Measurements from ENCODE around the gene TMEM154.

TMEM154 gene

DNA sequence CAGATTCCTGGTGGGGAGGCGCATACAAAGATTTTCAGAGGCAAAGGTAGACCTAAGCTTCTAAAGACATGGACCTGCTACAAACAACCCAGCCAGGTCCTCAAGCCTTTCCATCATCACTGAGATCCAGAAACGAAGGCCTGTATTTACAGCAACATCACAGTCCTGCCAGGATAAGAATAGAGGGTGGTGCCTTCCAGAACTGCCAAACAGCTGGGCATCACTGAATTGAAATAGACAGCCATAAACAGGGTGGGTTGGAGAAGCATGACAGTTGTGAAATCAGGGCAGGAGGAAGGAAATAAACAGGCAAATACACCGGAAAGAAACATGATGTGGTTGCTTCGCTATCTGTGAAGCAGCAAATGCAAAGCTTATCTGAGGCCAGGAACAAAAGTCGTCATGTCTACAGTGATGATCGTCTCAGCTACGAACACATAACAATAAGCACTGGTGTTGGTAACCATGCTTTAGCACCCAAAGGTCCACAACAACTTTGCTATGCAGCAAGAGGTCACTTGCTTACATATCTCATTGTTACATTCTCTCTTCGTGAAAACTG is 6.7 kb upstream of the TMEM154 start:
- no peak overlapping the region for H3K4me3 ChIP-seq (ENCODE audit: low read length)
- no peak for TF ChIP-seq ZNF274 (IDR thresholded peaks at IDR 0.05; ENCODE audit: low read depth, low read length)

DNA sequence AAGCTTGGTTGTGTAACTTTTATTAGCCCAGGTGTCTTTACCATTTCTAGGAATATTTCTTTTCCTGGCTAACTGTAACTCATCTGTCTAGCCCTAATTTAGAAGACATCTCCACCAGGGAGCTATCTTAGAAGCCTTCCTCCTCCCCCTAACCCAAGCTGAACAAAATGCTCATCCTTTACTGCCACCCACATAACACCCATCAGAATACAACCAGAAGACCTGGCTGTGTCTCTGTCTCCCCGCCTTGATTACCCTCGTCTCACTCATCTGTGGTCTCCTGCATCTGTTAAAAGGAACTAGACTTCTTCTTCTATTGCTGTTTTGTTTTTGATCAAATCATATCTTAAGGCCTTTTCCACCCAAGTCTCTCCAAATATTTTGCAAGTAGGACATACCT is 4.8 kb upstream of the TMEM154 start:
- TF ChIP-seq ZNF274 (IDR thresholded peaks at IDR 0.05; ENCODE audit: low read depth, low read length) = no peak
- H3K4me3 ChIP-seq (ENCODE audit: low read length) = no peak overlapping the region

DNA sequence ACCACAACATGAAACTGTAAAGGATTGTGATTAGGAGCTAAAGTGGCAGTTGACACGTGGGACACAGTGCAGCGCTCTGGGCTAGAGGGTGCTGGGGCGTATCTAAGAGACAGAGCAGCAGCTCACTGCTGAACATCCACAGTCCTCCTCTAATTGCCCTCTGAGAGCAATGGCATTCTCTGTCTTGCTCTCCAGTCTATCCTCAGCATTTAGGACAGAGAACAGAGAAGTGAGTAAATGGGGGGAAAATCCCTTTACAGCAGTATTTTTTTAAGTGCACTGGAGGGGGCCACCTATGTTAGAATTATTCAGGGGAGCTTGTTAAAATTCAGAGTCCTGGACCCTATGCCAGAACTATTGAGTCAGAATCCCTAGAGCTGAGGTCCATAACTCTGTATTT is 4.2 kb upstream of the TMEM154 start:
- TF ChIP-seq ZNF274 (IDR thresholded peaks at IDR 0.05; ENCODE audit: low read depth, low read length) = no peak
- H3K4me3 ChIP-seq (ENCODE audit: low read length) = no peak overlapping the region

DNA sequence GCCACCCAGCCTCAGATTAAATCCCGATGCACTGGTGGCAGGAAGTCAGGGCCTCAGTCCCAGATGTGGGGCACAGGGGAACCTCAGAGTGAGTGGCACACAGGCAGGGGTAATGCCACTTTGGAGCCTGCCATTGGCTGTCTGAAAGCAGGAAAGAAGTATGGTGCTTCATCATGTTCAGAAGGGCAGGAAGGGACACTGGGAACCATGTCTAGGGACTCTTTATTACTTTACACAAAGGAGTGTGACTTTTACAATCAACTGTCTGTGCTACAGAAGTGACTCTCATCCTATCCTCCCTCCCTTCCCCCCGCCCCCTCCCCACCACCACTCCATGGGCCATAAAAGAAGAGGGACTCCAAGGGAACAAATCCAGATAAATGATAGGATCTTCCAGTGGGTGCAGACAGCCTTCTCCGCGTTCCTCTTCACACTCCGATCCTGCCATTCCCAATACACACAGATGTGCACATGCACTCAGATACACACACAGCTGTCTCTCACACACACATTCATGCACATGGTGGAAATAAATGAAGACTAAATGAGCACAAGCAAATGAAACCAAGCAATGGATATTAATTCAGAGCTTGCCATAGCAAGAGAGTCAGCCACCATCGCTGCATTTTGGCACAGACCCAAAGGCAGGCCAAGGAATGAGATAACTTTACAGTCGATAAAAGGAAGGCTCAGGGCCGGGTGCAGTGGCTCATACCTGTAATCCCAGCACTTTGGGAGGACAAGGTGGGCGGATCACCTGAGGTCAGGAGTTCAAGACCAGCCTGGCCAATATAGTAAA is 2.5 kb upstream of the TMEM154 start:
- TF ChIP-seq ZNF274 (IDR thresholded peaks at IDR 0.05; ENCODE audit: low read depth, low read length) = no peak
- no peak overlapping the region for H3K4me3 ChIP-seq (ENCODE audit: low read length)

DNA sequence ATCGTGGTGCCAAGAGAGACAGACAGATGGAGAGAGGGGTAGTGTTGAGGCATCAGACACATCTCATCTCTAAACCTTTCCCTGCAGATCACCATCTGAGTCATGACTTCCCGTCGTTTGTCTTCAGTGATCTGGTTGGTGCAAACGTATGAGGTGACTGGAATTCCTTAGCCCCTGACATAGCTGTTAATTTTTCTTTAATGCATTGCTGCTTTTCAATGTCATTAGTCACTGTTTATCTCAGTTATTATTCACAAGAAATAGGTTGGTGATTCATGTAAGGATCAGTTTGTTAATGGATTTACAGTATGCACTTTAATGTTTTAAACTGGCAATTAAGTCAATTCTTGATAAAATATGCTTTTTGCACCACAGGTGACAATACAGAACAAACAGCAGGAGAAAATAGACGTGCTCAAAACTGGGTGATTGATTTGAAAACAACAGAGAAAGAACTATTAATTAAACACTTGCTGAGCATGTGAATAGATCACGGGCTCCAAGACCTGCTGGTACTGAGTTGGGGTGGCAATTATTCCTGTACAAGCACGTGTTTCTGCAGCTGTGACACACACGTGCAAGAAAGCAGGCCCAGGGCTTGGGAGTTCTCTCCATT is 1.3 kb upstream of the TMEM154 start:
- TF ChIP-seq ZNF274 (IDR thresholded peaks at IDR 0.05; ENCODE audit: low read depth, low read length) = no peak
- H3K4me3 ChIP-seq (ENCODE audit: low read length) = no peak overlapping the region

DNA sequence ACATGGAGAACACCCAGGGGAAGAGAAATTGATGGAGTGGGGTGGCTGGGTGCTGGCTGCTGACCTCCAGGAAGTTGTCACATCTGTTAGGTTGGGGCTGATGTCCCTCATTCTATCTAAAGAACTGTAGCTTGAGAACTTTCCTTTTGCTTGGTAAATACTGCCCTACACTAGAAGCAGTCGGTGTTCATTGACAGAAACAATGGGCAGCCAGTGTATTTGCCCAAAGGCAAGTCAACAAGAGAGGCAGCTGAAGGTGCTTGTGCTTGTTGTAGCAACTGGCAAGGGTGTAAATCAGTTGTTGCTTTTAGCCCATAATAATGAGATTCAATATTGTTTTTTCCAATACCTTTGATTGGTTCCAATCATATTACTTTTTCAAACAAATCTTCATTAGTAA is 956 bp downstream of the TMEM154 start:
- no peak for TF ChIP-seq ZNF274 (IDR thresholded peaks at IDR 0.05; ENCODE audit: low read depth, low read length)
- H3K4me3 ChIP-seq (ENCODE audit: low read length) = peak overlapping the region; percentile 52

DNA sequence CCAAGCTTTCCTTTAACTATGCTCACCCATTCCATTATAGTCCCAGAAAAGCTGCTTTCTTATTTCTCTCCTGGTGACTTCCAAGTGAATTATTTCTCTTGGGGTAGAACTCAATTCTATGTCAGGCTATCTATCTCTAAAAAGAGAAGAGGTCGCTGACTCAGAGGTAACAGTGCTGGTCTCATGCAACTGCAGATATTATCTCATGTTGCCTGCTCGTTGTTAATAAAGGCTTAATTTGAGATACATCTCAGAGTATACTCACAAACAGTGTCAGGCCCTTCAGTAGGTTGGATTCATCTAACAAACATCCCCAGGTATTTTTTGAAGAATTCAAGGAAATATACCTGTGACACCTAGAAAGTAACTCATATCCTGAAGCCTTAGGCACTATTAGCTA is 2.7 kb downstream of the TMEM154 start:
- no peak overlapping the region for H3K4me3 ChIP-seq (ENCODE audit: low read length)
- TF ChIP-seq ZNF274 (IDR thresholded peaks at IDR 0.05; ENCODE audit: low read depth, low read length) = no peak

DNA sequence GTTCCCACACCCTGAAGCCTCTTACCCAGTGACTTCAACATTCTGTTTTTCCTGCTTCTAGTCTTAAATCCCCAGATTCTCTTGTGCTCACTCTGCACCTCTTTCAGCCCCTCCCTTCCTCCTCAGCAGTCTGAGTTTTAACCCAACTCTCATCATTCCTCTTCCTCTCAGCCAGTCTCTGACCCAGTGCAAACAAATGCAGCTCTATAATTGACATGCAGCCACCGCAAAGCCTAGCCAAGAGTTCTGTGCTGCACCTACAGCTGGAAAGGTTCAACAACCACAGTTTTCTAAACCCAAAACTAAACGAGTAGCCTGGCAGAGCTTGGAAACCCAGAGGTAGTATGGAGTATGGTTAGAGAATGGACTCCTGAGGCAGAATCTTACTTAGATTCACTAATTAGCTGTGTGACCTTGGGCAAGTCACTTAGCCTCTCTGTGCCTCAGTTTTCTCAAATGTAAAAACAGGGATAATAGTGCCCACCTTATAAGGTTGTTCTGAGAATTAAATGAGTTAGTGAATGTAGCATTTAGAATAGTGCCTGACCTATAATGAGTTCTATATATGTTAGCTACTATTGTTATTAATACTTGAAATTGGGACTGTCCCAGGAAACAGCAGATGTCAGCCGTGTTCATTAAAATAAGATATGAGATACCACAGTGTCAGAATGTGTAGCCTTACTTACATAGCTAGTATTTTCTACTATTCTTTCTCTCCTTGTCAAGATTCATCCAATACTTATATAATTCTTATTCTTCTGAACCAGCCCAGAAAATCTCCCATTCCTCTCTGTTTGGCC is 3.5 kb downstream of the TMEM154 start:
- no peak overlapping the region for H3K4me3 ChIP-seq (ENCODE audit: low read length)
- TF ChIP-seq ZNF274 (IDR thresholded peaks at IDR 0.05; ENCODE audit: low read depth, low read length) = no peak

DNA sequence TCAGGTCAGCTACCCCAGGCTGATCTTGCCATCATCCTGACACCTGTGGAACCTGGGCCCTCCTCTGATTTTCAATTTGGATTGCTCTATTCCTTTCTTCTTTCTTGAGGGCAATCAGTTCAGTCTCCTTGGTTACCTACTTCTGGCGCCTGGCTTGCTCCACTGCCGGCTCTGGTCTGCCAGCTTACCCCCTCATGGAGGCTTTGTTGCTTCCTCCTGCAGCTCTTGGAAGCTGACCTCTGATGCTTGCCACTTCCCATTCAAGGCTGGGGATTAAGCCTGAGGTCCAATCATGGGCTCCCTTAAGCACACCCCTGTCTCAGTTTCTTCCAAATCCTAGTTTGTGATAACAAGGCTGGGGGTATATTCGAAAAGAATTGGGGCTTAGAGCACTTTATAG is 5.4 kb downstream of the TMEM154 start:
- no peak overlapping the region for H3K4me3 ChIP-seq (ENCODE audit: low read length)
- no peak for TF ChIP-seq ZNF274 (IDR thresholded peaks at IDR 0.05; ENCODE audit: low read depth, low read length)

DNA sequence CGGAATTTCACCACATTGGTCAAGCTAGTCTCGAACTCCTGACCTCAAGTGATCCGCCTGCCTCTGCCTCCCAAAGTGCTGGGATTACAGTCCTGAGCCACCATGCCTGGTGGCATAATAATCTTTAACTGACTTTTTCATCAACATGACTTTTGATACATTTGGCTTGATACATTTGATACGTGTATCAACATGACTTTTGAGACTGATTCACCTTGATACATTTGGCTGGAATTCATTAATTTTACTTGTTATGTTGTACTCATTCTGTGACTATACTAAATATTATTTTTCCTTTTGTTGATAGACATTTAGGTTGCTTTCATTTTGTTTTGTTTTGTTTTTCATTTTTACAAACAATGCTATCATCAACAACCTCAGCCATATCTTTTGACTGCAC is 6.3 kb downstream of the TMEM154 start:
- no peak overlapping the region for H3K4me3 ChIP-seq (ENCODE audit: low read length)
- no peak for TF ChIP-seq ZNF274 (IDR thresholded peaks at IDR 0.05; ENCODE audit: low read depth, low read length)

DNA sequence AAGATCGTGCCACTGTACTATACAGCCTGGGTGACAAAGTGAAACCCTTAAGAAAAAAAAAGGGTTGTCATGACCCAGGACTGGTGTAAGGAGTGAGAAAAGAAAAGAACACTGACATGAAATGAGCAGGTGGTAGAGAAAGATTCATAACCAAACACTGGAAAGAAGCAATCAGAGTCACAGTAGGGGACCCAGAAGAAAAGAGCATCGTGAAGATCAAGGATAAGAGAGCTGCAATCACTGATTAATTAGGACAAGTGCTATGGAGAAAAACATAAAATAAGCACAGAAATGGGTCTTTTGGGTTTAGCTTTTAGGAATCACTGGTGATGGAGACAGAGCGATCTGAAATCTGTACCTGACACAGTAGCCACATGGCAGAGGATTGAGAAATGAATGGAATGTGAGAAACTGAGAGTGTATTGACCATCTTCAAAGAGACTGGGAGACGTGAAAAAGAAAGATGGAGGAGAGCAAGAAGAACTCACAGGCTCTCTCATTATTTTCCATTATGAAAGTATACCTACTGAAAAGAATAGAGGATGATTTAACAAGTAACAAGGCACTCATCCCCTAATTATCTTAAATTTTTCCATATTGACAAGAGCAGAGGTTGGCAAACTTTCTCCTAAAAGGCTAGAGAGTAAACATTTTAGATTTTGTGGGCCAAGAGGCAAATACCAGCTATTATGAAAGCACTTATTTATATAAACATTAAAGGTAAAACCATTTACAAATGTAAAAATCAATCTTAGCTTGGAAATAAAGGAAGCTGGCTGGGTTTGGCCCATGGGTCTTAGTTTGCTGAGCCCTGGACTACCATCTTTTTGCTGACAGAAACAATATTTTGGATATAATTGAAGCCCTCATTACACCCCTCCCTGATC is 7.3 kb downstream of the TMEM154 start:
- no peak overlapping the region for H3K4me3 ChIP-seq (ENCODE audit: low read length)
- no peak for TF ChIP-seq ZNF274 (IDR thresholded peaks at IDR 0.05; ENCODE audit: low read depth, low read length)

DNA sequence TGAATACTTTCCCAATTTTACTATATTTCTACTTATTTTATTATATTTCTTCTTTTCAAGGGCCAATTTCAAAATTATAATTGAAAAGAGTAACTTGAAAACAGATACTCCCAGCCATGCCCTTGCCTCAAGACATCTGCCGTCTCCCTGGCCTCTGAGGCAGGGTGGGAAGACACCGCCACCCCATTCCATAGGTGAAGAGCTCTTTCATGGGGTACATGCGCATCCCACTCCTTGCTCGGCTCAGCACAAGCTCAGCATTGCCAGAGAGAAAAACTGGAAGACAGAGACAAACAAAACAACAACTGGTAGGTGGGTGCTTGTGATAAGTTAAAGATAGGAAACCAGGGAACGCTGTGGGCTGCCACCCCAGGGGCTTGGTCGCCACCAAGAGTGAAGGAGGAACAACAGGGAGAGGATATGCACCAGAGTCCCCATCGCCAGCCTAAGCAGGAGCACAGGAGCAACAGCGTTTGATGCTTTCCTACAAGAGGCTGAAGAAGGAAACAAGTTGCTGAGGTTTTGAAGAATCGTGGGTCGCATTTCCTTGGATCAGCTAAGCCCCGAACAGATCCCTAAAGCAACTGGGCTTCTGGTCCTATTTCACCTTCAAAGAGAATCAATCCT is 11.3 kb downstream of the TMEM154 start:
- TF ChIP-seq ZNF274 (IDR thresholded peaks at IDR 0.05; ENCODE audit: low read depth, low read length) = no peak
- no peak overlapping the region for H3K4me3 ChIP-seq (ENCODE audit: low read length)

DNA sequence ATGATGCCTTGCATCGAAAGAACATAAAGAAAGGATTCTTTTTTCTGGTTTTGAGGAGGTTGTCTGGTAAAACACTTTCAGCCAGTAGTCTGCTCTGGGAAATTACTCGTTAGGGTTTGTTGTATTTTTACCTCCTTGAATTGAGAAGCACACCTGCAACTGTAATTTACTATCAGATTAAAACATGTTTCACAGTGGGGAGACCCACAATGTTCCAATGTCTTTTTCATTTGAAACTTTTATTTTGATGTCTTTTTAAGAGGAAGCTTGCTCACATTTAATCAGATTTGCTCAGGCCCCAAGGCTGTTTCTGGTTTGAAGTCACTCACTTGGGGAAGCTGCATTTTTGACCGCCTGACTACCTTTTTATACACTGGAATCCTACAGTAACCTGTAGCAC is 12.0 kb downstream of the TMEM154 start:
- TF ChIP-seq ZNF274 (IDR thresholded peaks at IDR 0.05; ENCODE audit: low read depth, low read length) = no peak
- no peak overlapping the region for H3K4me3 ChIP-seq (ENCODE audit: low read length)

All from GM08714 (cell line).